CD14-positive monocyte (primary cell): ENCODE results near the gene SRGAP2. TPM values are rescaled to one million over a fixed set of nuclear protein-coding genes. Genes with fewer than 3 reads are reported as not detected.
"Not testable (repeated sequence)": the region's sequence is repeated elsewhere in the genome, so short reads cannot be mapped to it uniquely, and the experiment has no call there.

Experiments
- DNase-seq, 3 donors: peaks; one replicate each; pipeline ENCODE4 v3.0.0-alpha.2; 2011 to 2022
- H2AFZ ChIP-seq: 2 replicates; pipeline ENCODE4 v1.6.0; 2012; ENCODE audit warnings: mild to moderate bottlenecking, low read depth, low read length, inconsistent platforms; ENCODE audit not compliant: insufficient read depth, poor library complexity, severe bottlenecking
- H3K27ac ChIP-seq, 2 donors: 1 replicate in 1 of 2; 2 replicates in 1 of 2; pipeline ENCODE4 v1.5.1; 2012 to 2013; ENCODE audit warnings: low read length in 2 of 2, control low read depth in 1 of 2, inconsistent platforms in 1 of 2, low read depth in 1 of 2, mild to moderate bottlenecking in 1 of 2
- H3K27me3 ChIP-seq, 2 donors: one replicate each; pipeline versions ENCODE4 v1.6.0 to v1.6.1; 2011 to 2013; ENCODE audit warnings: low read length in 2 of 2; ENCODE audit not compliant: control insufficient read depth in 2 of 2, insufficient read depth in 2 of 2
- H3K36me3 ChIP-seq, 2 donors: replicated peaks in 1 of 2; 1 replicate in 1 of 2; 2 replicates in 1 of 2; pipeline versions ENCODE4 v1.5.1 to v1.6.1; 2012 to 2013; ENCODE audit warnings: low read length in 2 of 2, control low read depth in 1 of 2, inconsistent platforms in 1 of 2, mild to moderate bottlenecking in 1 of 2; ENCODE audit not compliant: insufficient read depth in 2 of 2, control insufficient read depth in 1 of 2
- H3K4me1 ChIP-seq, 2 donors: 1 replicate in 1 of 2; 2 replicates in 1 of 2; pipeline versions ENCODE4 v1.5.1 to v1.6.1; 2012 to 2013; ENCODE audit warnings: low read length in 2 of 2, control low read depth in 1 of 2, inconsistent platforms in 1 of 2, mild to moderate bottlenecking in 1 of 2, moderate library complexity in 1 of 2; ENCODE audit not compliant: insufficient read depth in 2 of 2, control insufficient read depth in 1 of 2
- H3K4me2 ChIP-seq: replicated peaks from 2 replicates; pipeline ENCODE3; 2012; ENCODE audit warnings: low read length, moderate library complexity, mild to moderate bottlenecking; ENCODE audit not compliant: poor library complexity, severe bottlenecking; ENCODE audit errors: extremely low read depth
- H3K4me3 ChIP-seq, 3 experiments: fragments of 200-600 bp in 1 of 3; sonication (generic) in 1 of 3; replicated peaks in 1 of 3; 1 replicate in 2 of 3; 2 replicates in 1 of 3; pipeline ENCODE4 v1.5.1; 2011 to 2013; ENCODE audit warnings: low read length in 3 of 3, mild to moderate bottlenecking in 3 of 3, control low read depth in 2 of 3, low read depth in 2 of 3, inconsistent platforms in 1 of 3, moderate library complexity in 1 of 3
- H3K79me2 ChIP-seq: 2 replicates; pipeline ENCODE4 v1.6.0; 2012; ENCODE audit warnings: mild to moderate bottlenecking, control low read depth, inconsistent platforms, low read length, moderate library complexity; ENCODE audit not compliant: insufficient read depth
- H3K9ac ChIP-seq: 2 replicates; pipeline ENCODE4 v1.6.0; 2017; ENCODE audit warnings: low read length, mild to moderate bottlenecking; ENCODE audit not compliant: insufficient read depth, poor library complexity, severe bottlenecking
- H3K9me3 ChIP-seq, 2 donors: replicated peaks in 1 of 2; 1 replicate in 1 of 2; 2 replicates in 1 of 2; pipeline versions ENCODE4 v1.5.1 to v1.6.1; 2012 to 2013; ENCODE audit warnings: low read length in 2 of 2, control low read depth in 1 of 2; ENCODE audit not compliant: control insufficient read depth in 1 of 2, insufficient read depth in 1 of 2
- H4K20me1 ChIP-seq: 2 replicates; pipeline ENCODE4 v1.6.0; 2012; ENCODE audit warnings: mild to moderate bottlenecking, low read length, control low read depth, moderate library complexity; ENCODE audit not compliant: insufficient read depth
- H3K27ac Mint-ChIP-seq, 7 donors: one replicate each; pipeline ENCODE4 v1.8.0; 2020; ENCODE audit warnings: mild to moderate bottlenecking in 7 of 7, mixed read lengths in 7 of 7, moderate library complexity in 6 of 7, inconsistent platforms in 2 of 7
- H3K27me3 Mint-ChIP-seq, 3 donors: one replicate each; pipeline ENCODE4 v1.8.0; 2021 to 2022; ENCODE audit warnings: low read depth in 3 of 3, mild to moderate bottlenecking in 3 of 3, mixed read lengths in 3 of 3, moderate library complexity in 3 of 3, inconsistent platforms in 1 of 3
- H3K36me3 Mint-ChIP-seq, 2 donors: one replicate each; pipeline ENCODE4 v1.8.0; 2020; ENCODE audit warnings: mixed read lengths in 2 of 2, inconsistent platforms in 1 of 2, mild to moderate bottlenecking in 1 of 2
- H3K4me1 Mint-ChIP-seq: one replicate; pipeline ENCODE4 v1.8.0; 2020; ENCODE audit warnings: mild to moderate bottlenecking, mixed read lengths
- H3K4me3 Mint-ChIP-seq, 2 donors: one replicate each; pipeline ENCODE4 v1.8.0; 2020; ENCODE audit warnings: mild to moderate bottlenecking in 2 of 2, mixed read lengths in 2 of 2, moderate library complexity in 1 of 2
- H3K9me3 Mint-ChIP-seq, 7 donors: one replicate each; pipeline ENCODE4 v1.8.0; 2020 to 2022; ENCODE audit warnings: mixed read lengths in 7 of 7, mild to moderate bottlenecking in 6 of 7, moderate library complexity in 6 of 7, inconsistent platforms in 2 of 7
- CTCF ChIP-seq: fragments of 200-600 bp; IDR thresholded peaks from one replicate; pipeline ENCODE4 v1.8.0; 2022; ENCODE audit warnings: antibody characterized with exemption, mild to moderate bottlenecking
- WGBS: methylation state at CpG from one replicate; pipeline ENCODE4 v1.1.5; 2013; ENCODE audit warnings: missing lambda C conversion rate; ENCODE audit not compliant: insufficient coverage; 5-methylcytosine and 5-hydroxymethylcytosine counted together
- intact Hi-C, 2 donors: fragments of 100-400 bp; cut with micrococcal nuclease; formaldehyde crosslinking; loops; one replicate each; pipeline versions ENCODE4 v1.15.0 to v1.15.1; 2023
- polyA plus RNA-seq, 3 donors: library from polyadenylated mRNA; depleted of rRNA in 1 of 3; unstranded in 2 of 3; stranded (reverse) in 1 of 3; fragments of 300-500 nt in 2 of 3; fragments of >200 nt in 1 of 3; fragmentation: Illumina TruSeq in 2 of 3; gene quantifications; 1 replicate in 2 of 3; 2 replicates in 1 of 3; pipeline ENCODE4 v1.2.3, GENCODE V29; 2012 to 2021

Gene SRGAP2
- polyA plus RNA-seq, 3 donors = 13.6 to 70.7 (median 19.3) TPM

GRCh38 chr1:206174182-206174868 is 29.0 kb upstream of the SRGAP2 start:
- H3K4me1 ChIP-seq = peaks cover 20 to 28% of the 10 kb centered on the region in 2 donors
- H2AFZ ChIP-seq, H3K27ac ChIP-seq, H3K4me3 Mint-ChIP-seq, intact Hi-C loops, H3K79me2 ChIP-seq, H4K20me1 ChIP-seq, H3K4me2 ChIP-seq, H3K9me3 ChIP-seq, DNase-seq, H3K36me3 ChIP-seq, H3K4me3 ChIP-seq, H3K36me3 Mint-ChIP-seq, H3K27me3 Mint-ChIP-seq, H3K27me3 ChIP-seq, H3K9me3 Mint-ChIP-seq, H3K9ac ChIP-seq: not testable (repeated sequence)
- Mint-ChIP-seq H3K27ac (peak overlapping the region in 2 of 7 donors; percentile 20 to 46), H3K4me1 (peaks cover 20% of the 10 kb centered on the region)
- no CpG with 5 or more reads among the region's 7 CpGs for WGBS

- H3K27me3 ChIP-seq, H3K9ac ChIP-seq, H4K20me1 ChIP-seq, H3K9me3 Mint-ChIP-seq, H3K36me3 ChIP-seq, intact Hi-C loops, H3K79me2 ChIP-seq, H3K4me2 ChIP-seq, H3K9me3 ChIP-seq, H3K36me3 Mint-ChIP-seq, H2AFZ ChIP-seq, H3K27me3 Mint-ChIP-seq: not testable (repeated sequence)
- Histone ChIP-seq H3K4me3 (peak overlapping the region; percentile 16 to 61 (median 44)), H3K4me1 (peaks cover 20 to 29% of the 10 kb centered on the region in 2 donors), H3K27ac (peak overlapping the region in 1 of 2 donors; percentile 67)
- no CpG with 5 or more reads among the region's 4 CpGs for WGBS
- peaks cover 18% of the 10 kb centered on the region for H3K4me1 Mint-ChIP-seq
- H3K4me3 Mint-ChIP-seq = peak overlapping the region; percentile 62 to 83
- peak; percentile 23 to 55 (median 53) for DNase-seq
- TF ChIP-seq CTCF = peak; percentile 22
- H3K27ac Mint-ChIP-seq = peak overlapping the region; percentile 75 to 92 (median 91)
These were observed 27.8 kb upstream of the SRGAP2 start for GRCh38 chr1:206175459-206176113.

- H3K79me2 ChIP-seq, H3K9me3 ChIP-seq, H4K20me1 ChIP-seq, H3K4me3 ChIP-seq, DNase-seq, H3K9ac ChIP-seq, H3K4me3 Mint-ChIP-seq, H3K4me2 ChIP-seq, intact Hi-C loops, H3K27me3 ChIP-seq, H3K27me3 Mint-ChIP-seq, H3K36me3 ChIP-seq, H3K9me3 Mint-ChIP-seq, H2AFZ ChIP-seq, H3K27ac ChIP-seq, H3K36me3 Mint-ChIP-seq: not testable (repeated sequence)
- peak overlapping the region in 6 of 7 donors; percentile 33 to 91 (median 78) for H3K27ac Mint-ChIP-seq
- H3K4me1 ChIP-seq = peaks cover 20 to 29% of the 10 kb centered on the region in 2 donors
- H3K4me1 Mint-ChIP-seq = peaks cover 18% of the 10 kb centered on the region
- no CpG with 5 or more reads among the region's 2 CpGs for WGBS
These were observed 27.2 kb upstream of the SRGAP2 start for GRCh38 chr1:206176114-206176502.
